SK-N-SH (cell line): ENCODE results near the gene EEFSEC. TPM values are rescaled to one million over a fixed set of nuclear protein-coding genes. Genes with fewer than 3 reads are reported as not detected.

ENCODE experiments used
- CTCF ChIA-PET: fragments of 300-600, 350-600 bp; formaldehyde crosslinking; extraction: SDS; loops from one replicate; lab custom pipeline; 2021; lab: Yijun Ruan, JAX
- POLR2A ChIA-PET: fragments of 350-600 bp; sonication (Branson Sonifier 250); formaldehyde crosslinking; extraction: SDS; loops from one replicate; lab custom pipeline; 2020; ENCODE audit warnings: antibody characterized with exemption, inconsistent platforms; lab: Yijun Ruan, JAX
- DNase-seq: peaks from one replicate; pipeline ENCODE4 v3.0.0; 2012
- H2AFZ ChIP-seq: fragments of 200-600 bp; sonication (generic); 2 replicates; pipeline ENCODE4 v1.8.1; 2016; ENCODE audit warnings: antibody characterized with exemption, mild to moderate bottlenecking, low read depth
- H3F3A ChIP-seq: fragments of 200-600 bp; sonication (generic); replicated peaks from 2 replicates; pipeline ENCODE3; 2016; ENCODE audit warnings: antibody characterized with exemption, mild to moderate bottlenecking; ENCODE audit not compliant: insufficient read depth
- H3K27ac ChIP-seq, 2 experiments: fragments of 200-500 bp in 1 of 2; fragments of 200-600 bp in 1 of 2; sonication (Bioruptor generic) in 1 of 2; sonication (generic), shearing (Covaris generic) in 1 of 2; 2 replicates each; pipeline versions ENCODE4 v1.5.1 to v1.6.1; 2014 to 2016; ENCODE audit warnings: low read depth in 2 of 2, inconsistent platforms in 1 of 2, low read length in 1 of 2, mild to moderate bottlenecking in 1 of 2, mixed read lengths in 1 of 2
- H3K27me3 ChIP-seq: fragments of 200-600 bp; sonication (generic), shearing (Covaris generic); 2 replicates; pipeline ENCODE4 v1.6.1; 2016; ENCODE audit warnings: mixed run types; ENCODE audit not compliant: insufficient read depth
- H3K36me3 ChIP-seq, 2 experiments: fragments of 200-500 bp in 1 of 2; fragments of 200-600 bp in 1 of 2; sonication (Bioruptor generic) in 1 of 2; sonication (generic) in 1 of 2; replicated peaks in 1 of 2; 2 replicates each; pipeline versions ENCODE3 to v1.5.1; 2014 to 2016; ENCODE audit warnings: low read length in 1 of 2, mild to moderate bottlenecking in 1 of 2; ENCODE audit not compliant: insufficient read depth in 2 of 2, control insufficient read depth in 1 of 2
- H3K4me1 ChIP-seq, 2 experiments: fragments of 200-500 bp in 1 of 2; fragments of 200-600 bp in 1 of 2; sonication (Bioruptor generic) in 1 of 2; sonication (generic), shearing (Covaris generic) in 1 of 2; 2 replicates each; pipeline versions ENCODE4 v1.5.1 to v1.6.1; 2014 to 2016; ENCODE audit warnings: low read depth in 1 of 2, low read length in 1 of 2, mixed run types in 1 of 2; ENCODE audit not compliant: insufficient read depth in 2 of 2, control insufficient read depth in 1 of 2
- H3K4me2 ChIP-seq: fragments of 200-600 bp; sonication (generic), shearing (Covaris generic); 2 replicates; pipeline ENCODE4 v1.6.1; 2017; ENCODE audit warnings: mixed run types
- H3K4me3 ChIP-seq, 2 experiments: fragments of 200-500 bp in 1 of 2; fragments of 200-600 bp in 1 of 2; sonication (Bioruptor generic) in 1 of 2; sonication (generic), shearing (Covaris generic) in 1 of 2; 2 replicates each; pipeline versions ENCODE4 v1.5.1 to v1.8.1; 2014 to 2016; ENCODE audit warnings: low read depth in 2 of 2, inconsistent platforms in 1 of 2, low read length in 1 of 2, mild to moderate bottlenecking in 1 of 2, mixed read lengths in 1 of 2, moderate library complexity in 1 of 2
- H3K79me2 ChIP-seq: fragments of 200-600 bp; sonication (generic); 2 replicates; pipeline ENCODE4 v1.8.1; 2017; ENCODE audit warnings: mild to moderate bottlenecking; ENCODE audit not compliant: insufficient read depth
- H3K9ac ChIP-seq: fragments of 200-600 bp; sonication (generic); 2 replicates; pipeline ENCODE4 v1.6.1; 2017; ENCODE audit warnings: mixed run types
- H3K9me2 ChIP-seq: fragments of 200-600 bp; sonication (generic); 2 replicates; pipeline ENCODE4 v1.6.1; 2017; ENCODE audit warnings: mixed run types
- H3K9me3 ChIP-seq: fragments of 200-600 bp; sonication (generic); 2 replicates; pipeline ENCODE4 v1.6.1; 2017; ENCODE audit warnings: mixed run types, mild to moderate bottlenecking, moderate library complexity
- H4K20me1 ChIP-seq: fragments of 200-600 bp; sonication (generic); 2 replicates; pipeline ENCODE4 v1.6.1; 2017; ENCODE audit warnings: mild to moderate bottlenecking, mixed run types; ENCODE audit not compliant: insufficient read depth
- FOXJ3 ChIP-seq: sonication (generic); formaldehyde crosslinking; IDR thresholded peaks from 2 replicates; pipeline ENCODE4 v1.5.1; 2020; ENCODE audit warnings: mild to moderate bottlenecking, missing genetic modification reagents
- GABPA ChIP-seq: IDR thresholded peaks from 2 replicates; pipeline ENCODE4 v1.4.0; 2012; ENCODE audit warnings: low read depth, mild to moderate bottlenecking
- GATA2 ChIP-seq: sonication (generic); formaldehyde crosslinking; IDR thresholded peaks from 2 replicates; pipeline ENCODE4 v1.5.0; 2020; ENCODE audit warnings: mild to moderate bottlenecking, missing genetic modification reagents
- MXI1 ChIP-seq: IDR thresholded peaks from 2 replicates; pipeline ENCODE4 v1.6.1; 2012; ENCODE audit warnings: mild to moderate bottlenecking, low read depth, low read length, improper control_type of control experiment
- POLR2AphosphoS5 ChIP-seq: IDR thresholded peaks from 2 replicates; pipeline ENCODE4 v1.6.1; 2012; ENCODE audit warnings: low read depth, low read length
- RAD21 ChIP-seq: IDR thresholded peaks from 2 replicates; pipeline ENCODE4 v1.6.1; 2012; ENCODE audit warnings: mild to moderate bottlenecking, low read length
- RCOR1 ChIP-seq: fragments of 150-350 bp; IDR thresholded peaks from 2 replicates; pipeline ENCODE4 v1.6.1; 2017; ENCODE audit warnings: antibody characterized with exemption, low read length
- SIN3A ChIP-seq: IDR thresholded peaks from 2 replicates; pipeline ENCODE4 v1.6.1; 2012; ENCODE audit warnings: low read depth, mild to moderate bottlenecking, low read length, moderate library complexity, borderline replicate concordance
- TAF1 ChIP-seq: IDR thresholded peaks from 2 replicates; pipeline ENCODE4 v1.6.1; 2012; ENCODE audit warnings: low read depth, mild to moderate bottlenecking, low read length, moderate library complexity, borderline replicate concordance
- WGBS: methylation state at CpG from one replicate; pipeline ENCODE4 v1.1.6; 2017; ENCODE audit warnings: low lambda C conversion rate; 5-methylcytosine and 5-hydroxymethylcytosine counted together
- polyA plus RNA-seq, 3 experiments: library from polyadenylated mRNA; depleted of rRNA; stranded (reverse); fragments of >200 nt; gene quantifications; 2 replicates each; pipeline ENCODE4 v1.2.3, GENCODE V29; 2012
- TF ChIP-seq, protein P1 (sequence below): fragments of 200-600 bp; sonication (generic); IDR thresholded peaks from 2 replicates; pipeline ENCODE4 v1.6.1; 2017; ENCODE audit warnings: antibody characterized with exemption, mild to moderate bottlenecking, moderate library complexity
- TF ChIP-seq, protein P2 (sequence below): IDR thresholded peaks from 2 replicates; pipeline ENCODE4 v1.4.0; 2012; ENCODE audit warnings: low read depth, borderline replicate concordance
- TF ChIP-seq, protein P3 (sequence below): fragments of 150-350 bp; IDR thresholded peaks from 2 replicates; pipeline ENCODE4 v1.6.1; 2017; ENCODE audit warnings: antibody characterized with exemption, low read length, low read depth, borderline replicate concordance
- TF ChIP-seq, protein P4 (sequence below): IDR thresholded peaks from 2 replicates; pipeline ENCODE4 v1.4.0; 2012; ENCODE audit warnings: low read depth, borderline replicate concordance

The EEFSEC gene
- polyA plus RNA-seq, 1 of the 3 experiments (the other 2 are of a cell fraction): 12.4 TPM

DNA sequence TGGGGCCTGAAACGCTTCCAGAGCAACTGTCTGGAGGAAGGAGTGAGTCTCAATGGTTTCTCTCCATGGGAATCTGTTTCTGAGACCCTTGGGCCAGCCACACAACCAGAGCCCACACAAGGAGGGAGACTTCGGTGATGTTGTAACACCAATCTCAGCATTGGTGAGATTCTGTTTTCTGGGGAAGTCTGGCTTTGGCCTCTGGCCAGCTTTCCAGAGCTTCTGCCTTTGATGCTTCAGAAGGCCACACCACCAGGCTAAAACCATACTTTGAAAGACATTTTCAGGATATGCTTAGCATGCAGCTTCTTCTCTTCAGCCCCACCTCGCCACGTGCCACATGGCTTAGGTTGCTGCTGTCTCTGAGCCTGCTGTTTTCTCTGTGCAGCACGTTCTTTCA, 3.6 kb upstream of the EEFSEC start:
- Histone ChIP-seq H3K27me3 (no peaks in the 10 kb centered on the region), H3K4me2 (no peak overlapping the region), H3F3A (peaks cover 18% of the 10 kb centered on the region), H3K9ac (no peak overlapping the region), H2AFZ (no peak overlapping the region), H3K9me2 (no peaks in the 10 kb centered on the region), H3K9me3 (no peaks in the 10 kb centered on the region), H3K36me3 (no peaks in the 10 kb centered on the region), H3K79me2 (peaks cover 2% of the 10 kb centered on the region; the same call in 1 of the 2 replicates), H3K4me1 (peaks cover 2 to 3% of the 10 kb centered on the region in 2 experiments; a peak in 1 of 4 replicates), H3K27ac (no peak overlapping the region), H4K20me1 (no peaks in the 10 kb centered on the region), H3K4me3 (no peak overlapping the region)
- CTCF ChIA-PET: interaction anchor here (1.3 kb wide), 1 partner anchor 16 kb away, joined by 3 read pairs; no protein-coding TSS in a partner anchor
- 71% methylated on average over 5 of the region's 5 CpGs for WGBS
- TF ChIP-seq RAD21 (no peak), TAF1 (no peak), FOXJ3 (CRISPR knock-in tag) (no peak), RCOR1 (no peak), SIN3A (no peak), GABPA (no peak), GATA2 (CRISPR knock-in tag) (no peak), POLR2AphosphoS5 (no peak), MXI1 (no peak)
- TF ChIP-seq, protein P1, sequence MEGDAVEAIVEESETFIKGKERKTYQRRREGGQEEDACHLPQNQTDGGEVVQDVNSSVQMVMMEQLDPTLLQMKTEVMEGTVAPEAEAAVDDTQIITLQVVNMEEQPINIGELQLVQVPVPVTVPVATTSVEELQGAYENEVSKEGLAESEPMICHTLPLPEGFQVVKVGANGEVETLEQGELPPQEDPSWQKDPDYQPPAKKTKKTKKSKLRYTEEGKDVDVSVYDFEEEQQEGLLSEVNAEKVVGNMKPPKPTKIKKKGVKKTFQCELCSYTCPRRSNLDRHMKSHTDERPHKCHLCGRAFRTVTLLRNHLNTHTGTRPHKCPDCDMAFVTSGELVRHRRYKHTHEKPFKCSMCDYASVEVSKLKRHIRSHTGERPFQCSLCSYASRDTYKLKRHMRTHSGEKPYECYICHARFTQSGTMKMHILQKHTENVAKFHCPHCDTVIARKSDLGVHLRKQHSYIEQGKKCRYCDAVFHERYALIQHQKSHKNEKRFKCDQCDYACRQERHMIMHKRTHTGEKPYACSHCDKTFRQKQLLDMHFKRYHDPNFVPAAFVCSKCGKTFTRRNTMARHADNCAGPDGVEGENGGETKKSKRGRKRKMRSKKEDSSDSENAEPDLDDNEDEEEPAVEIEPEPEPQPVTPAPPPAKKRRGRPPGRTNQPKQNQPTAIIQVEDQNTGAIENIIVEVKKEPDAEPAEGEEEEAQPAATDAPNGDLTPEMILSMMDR: no peak
- TF ChIP-seq, protein P2, sequence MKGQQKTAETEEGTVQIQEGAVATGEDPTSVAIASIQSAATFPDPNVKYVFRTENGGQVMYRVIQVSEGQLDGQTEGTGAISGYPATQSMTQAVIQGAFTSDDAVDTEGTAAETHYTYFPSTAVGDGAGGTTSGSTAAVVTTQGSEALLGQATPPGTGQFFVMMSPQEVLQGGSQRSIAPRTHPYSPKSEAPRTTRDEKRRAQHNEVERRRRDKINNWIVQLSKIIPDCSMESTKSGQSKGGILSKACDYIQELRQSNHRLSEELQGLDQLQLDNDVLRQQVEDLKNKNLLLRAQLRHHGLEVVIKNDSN: no peak
- TF ChIP-seq, protein P3, sequence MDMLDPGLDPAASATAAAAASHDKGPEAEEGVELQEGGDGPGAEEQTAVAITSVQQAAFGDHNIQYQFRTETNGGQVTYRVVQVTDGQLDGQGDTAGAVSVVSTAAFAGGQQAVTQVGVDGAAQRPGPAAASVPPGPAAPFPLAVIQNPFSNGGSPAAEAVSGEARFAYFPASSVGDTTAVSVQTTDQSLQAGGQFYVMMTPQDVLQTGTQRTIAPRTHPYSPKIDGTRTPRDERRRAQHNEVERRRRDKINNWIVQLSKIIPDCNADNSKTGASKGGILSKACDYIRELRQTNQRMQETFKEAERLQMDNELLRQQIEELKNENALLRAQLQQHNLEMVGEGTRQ: no peak
- POLR2A ChIA-PET: no interaction called here
- no peak for DNase-seq

DNA sequence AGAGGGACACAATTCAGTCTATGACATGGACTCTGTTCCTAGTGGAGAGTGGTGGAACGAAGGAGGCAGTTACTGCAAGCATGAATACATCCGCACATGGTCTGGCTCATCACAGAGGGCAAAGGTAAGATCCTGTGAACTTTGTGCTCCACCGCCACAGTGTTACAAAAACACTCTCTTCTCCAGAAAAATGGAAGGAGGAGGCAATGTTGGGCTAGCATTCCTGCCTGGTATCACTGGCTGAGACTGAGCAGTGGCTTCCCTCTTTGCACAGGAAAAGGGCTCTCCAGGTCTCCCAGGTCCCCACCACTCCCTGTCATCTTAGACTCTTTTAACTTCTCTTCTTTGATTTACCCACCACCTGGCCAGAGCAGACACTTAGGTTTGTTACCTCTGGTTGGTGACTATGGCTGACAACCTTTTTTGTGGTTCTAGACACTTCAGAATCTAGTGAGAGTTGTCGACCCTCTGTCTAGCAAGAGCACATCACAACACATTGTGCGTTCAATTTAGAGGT, 1.5 kb upstream of the EEFSEC start:
- POLR2A ChIA-PET: no interaction called here

More for the DNA sequence above, 1.5 kb upstream of the EEFSEC start:
- Histone ChIP-seq H3K4me2 (no peak overlapping the region), H3K4me1 (peaks cover 4% of the 10 kb centered on the region in 2 experiments; a peak in 1 of 4 replicates), H3F3A (peaks cover 18% of the 10 kb centered on the region), H3K9me3 (no peaks in the 10 kb centered on the region), H3K36me3 (peaks cover 3 to 9% of the 10 kb centered on the region in 2 experiments), H3K9me2 (no peaks in the 10 kb centered on the region), H3K27me3 (no peaks in the 10 kb centered on the region), H3K4me3 (no peak overlapping the region), H4K20me1 (no peaks in the 10 kb centered on the region), H3K9ac (no peak overlapping the region), H3K79me2 (peaks cover 18% of the 10 kb centered on the region), H2AFZ (no peak overlapping the region), H3K27ac (no peak overlapping the region; a peak in 1 of 4 replicates)
- 95% methylated on average over 5 of the region's 5 CpGs for WGBS
- TF ChIP-seq GATA2 (CRISPR knock-in tag): no peak
- TF ChIP-seq, protein P3: no peak
- TF ChIP-seq, protein P4, sequence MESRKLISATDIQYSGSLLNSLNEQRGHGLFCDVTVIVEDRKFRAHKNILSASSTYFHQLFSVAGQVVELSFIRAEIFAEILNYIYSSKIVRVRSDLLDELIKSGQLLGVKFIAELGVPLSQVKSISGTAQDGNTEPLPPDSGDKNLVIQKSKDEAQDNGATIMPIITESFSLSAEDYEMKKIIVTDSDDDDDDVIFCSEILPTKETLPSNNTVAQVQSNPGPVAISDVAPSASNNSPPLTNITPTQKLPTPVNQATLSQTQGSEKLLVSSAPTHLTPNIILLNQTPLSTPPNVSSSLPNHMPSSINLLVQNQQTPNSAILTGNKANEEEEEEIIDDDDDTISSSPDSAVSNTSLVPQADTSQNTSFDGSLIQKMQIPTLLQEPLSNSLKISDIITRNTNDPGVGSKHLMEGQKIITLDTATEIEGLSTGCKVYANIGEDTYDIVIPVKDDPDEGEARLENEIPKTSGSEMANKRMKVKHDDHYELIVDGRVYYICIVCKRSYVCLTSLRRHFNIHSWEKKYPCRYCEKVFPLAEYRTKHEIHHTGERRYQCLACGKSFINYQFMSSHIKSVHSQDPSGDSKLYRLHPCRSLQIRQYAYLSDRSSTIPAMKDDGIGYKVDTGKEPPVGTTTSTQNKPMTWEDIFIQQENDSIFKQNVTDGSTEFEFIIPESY: no peak
- CTCF ChIA-PET: no interaction called here
- no peak for DNase-seq
